ENCODE data around the gene CSTPP1. TPM values are rescaled to one million over a fixed set of nuclear protein-coding genes. Genes with fewer than 3 reads are reported as not detected.
A peak's percentile ranks its signal among the peaks of the same experiment; 100 is the strongest.

The CSTPP1 gene
- total RNA-seq, 3 donors from 2014 or later, result 31.9 to 41.1 (median 32.8) TPM

DNA sequence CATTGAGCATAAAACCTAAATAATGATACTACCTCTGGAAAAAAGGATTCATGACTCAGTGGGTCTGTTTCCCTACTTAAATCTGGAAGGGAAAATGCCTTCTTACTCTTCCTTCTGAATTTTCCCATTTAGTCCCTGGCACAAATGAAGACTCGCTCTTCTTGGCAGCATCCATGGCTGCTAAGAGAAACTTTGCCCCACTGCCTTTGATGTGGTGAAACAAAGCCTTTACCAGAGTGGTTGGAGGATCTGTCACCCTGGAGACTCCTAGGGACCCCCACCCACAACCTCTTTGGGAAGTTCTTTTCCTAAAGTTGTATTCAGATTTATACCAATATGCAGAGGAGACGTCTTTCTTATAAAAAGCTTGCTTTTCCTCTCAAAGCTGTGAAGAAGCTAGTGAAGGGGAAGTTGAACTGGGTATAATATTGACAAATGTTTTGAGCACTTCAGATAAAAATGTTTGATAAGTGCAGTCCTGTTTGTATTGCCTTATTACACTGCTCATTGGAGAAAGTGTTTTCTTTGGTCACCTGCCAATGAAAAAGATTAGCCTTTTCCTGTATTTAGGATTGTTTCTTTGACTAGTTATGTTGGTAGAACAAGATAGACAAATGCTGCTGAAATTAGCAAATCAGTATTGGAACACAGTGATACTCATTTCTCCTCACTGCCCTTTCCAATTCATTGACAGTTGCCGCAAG, 162.8 kb downstream of the CSTPP1 start:
- intact Hi-C loops (cut with DNase I, micrococcal nuclease), result no loop called here
- Histone ChIP-seq H3K4me3 (no peak overlapping the region), H3K4me1 (ENCODE audit: low read depth) (peaks cover 4% of the 10 kb centered on the region), H3K36me3 (ENCODE audit: low read depth) (no peaks in the 10 kb centered on the region), H3K9me3 (no peaks in the 10 kb centered on the region)
- DNase-seq, result no peak
- TF ChIP-seq, protein P1, sequence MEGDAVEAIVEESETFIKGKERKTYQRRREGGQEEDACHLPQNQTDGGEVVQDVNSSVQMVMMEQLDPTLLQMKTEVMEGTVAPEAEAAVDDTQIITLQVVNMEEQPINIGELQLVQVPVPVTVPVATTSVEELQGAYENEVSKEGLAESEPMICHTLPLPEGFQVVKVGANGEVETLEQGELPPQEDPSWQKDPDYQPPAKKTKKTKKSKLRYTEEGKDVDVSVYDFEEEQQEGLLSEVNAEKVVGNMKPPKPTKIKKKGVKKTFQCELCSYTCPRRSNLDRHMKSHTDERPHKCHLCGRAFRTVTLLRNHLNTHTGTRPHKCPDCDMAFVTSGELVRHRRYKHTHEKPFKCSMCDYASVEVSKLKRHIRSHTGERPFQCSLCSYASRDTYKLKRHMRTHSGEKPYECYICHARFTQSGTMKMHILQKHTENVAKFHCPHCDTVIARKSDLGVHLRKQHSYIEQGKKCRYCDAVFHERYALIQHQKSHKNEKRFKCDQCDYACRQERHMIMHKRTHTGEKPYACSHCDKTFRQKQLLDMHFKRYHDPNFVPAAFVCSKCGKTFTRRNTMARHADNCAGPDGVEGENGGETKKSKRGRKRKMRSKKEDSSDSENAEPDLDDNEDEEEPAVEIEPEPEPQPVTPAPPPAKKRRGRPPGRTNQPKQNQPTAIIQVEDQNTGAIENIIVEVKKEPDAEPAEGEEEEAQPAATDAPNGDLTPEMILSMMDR (IDR thresholded peaks at IDR 0.05), result no peak
- peak; percentile 88 for ATAC-seq

GRCh38 chr11:47099918-47100315, 163.4 kb downstream of the CSTPP1 start:
- H3K9me3 ChIP-seq, result no peaks in the 10 kb centered on the region
- TF ChIP-seq, protein P1 (IDR thresholded peaks at IDR 0.05), result no peak
- no peak for DNase-seq
- H3K4me3 ChIP-seq, result no peak overlapping the region
- no peak for ATAC-seq
- H3K36me3 ChIP-seq (ENCODE audit: low read depth), result no peaks in the 10 kb centered on the region
- H3K4me1 ChIP-seq (ENCODE audit: low read depth), result peaks cover 7% of the 10 kb centered on the region
- intact Hi-C loops (cut with DNase I, micrococcal nuclease), result no loop called here

DNA sequence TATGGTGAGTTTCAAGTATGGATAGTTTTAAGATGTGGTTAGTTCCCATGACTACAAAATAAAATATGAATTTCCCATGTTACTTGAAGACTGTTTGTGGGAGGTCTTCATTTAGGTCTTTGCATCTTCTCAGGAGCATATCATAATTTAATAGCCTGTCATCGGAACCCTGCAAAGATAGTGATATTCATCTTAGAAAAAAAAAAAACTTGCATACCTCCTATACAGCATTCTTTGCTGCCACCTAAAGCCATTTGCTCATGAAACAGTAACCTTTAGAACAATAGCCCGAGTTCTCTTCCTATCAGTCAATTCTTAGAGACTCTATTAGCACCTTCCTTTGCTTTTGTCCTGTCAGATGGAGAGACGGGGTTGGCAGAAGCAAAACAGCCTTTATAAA, 164.8 kb downstream of the CSTPP1 start:
- DNase-seq, result no peak
- Histone ChIP-seq H3K36me3 (ENCODE audit: low read depth) (no peaks in the 10 kb centered on the region), H3K9me3 (no peaks in the 10 kb centered on the region), H3K4me3 (no peak overlapping the region), H3K4me1 (ENCODE audit: low read depth) (peaks cover 19% of the 10 kb centered on the region)
- ATAC-seq, result no peak
- intact Hi-C loops (cut with DNase I, micrococcal nuclease), result no loop called here
- TF ChIP-seq, protein P1 (IDR thresholded peaks at IDR 0.05), result no peak

- peaks cover 19% of the 10 kb centered on the region for H3K4me1 ChIP-seq (ENCODE audit: low read depth)
- ATAC-seq (no peak), DNase-seq (no peak)
- intact Hi-C loops (cut with DNase I, micrococcal nuclease), result no loop called here
- H3K36me3 ChIP-seq (ENCODE audit: low read depth), result no peaks in the 10 kb centered on the region
- H3K9me3 ChIP-seq, result no peaks in the 10 kb centered on the region
- TF ChIP-seq, protein P1 (IDR thresholded peaks at IDR 0.05), result no peak
- H3K4me3 ChIP-seq, result no peak overlapping the region
These were observed 167.8 kb downstream of the CSTPP1 start for GRCh38 chr11:47104261-47104950.

- Histone ChIP-seq H3K36me3 (ENCODE audit: low read depth) (no peaks in the 10 kb centered on the region), H3K4me3 (no peak overlapping the region), H3K4me1 (ENCODE audit: low read depth) (peaks cover 19% of the 10 kb centered on the region), H3K9me3 (no peaks in the 10 kb centered on the region)
- ATAC-seq (peak; percentile 4), DNase-seq (no peak)
- intact Hi-C loops (cut with DNase I, micrococcal nuclease), result no loop called here
- TF ChIP-seq, protein P1 (IDR thresholded peaks at IDR 0.05), result no peak
These were observed 169.0 kb downstream of the CSTPP1 start for GRCh38 chr11:47105541-47105940.
